A673 (cell line): Measurements from ENCODE around the gene ZCRB1.

Experiments
- EZH2 ChIP-seq: fragments of 200-600 bp; sonication (generic); IDR thresholded peaks from 2 replicates; pipeline ENCODE4 v1.6.1; 2017; ENCODE audit warnings: borderline replicate concordance, low read depth, mild to moderate bottlenecking, mixed read lengths, antibody characterized with exemption, low read length; ENCODE audit not compliant: poor library complexity, severe bottlenecking
- TF ChIP-seq, protein P1 (sequence below): fragments of 300-800, 200-600 bp; sonication (generic); conservative IDR thresholded peaks from 2 replicates; pipeline ENCODE4 v1.5.1; 2017; ENCODE audit warnings: low read depth, mild to moderate bottlenecking, antibody characterized with exemption, low read length, moderate library complexity, mixed read lengths

DNA sequence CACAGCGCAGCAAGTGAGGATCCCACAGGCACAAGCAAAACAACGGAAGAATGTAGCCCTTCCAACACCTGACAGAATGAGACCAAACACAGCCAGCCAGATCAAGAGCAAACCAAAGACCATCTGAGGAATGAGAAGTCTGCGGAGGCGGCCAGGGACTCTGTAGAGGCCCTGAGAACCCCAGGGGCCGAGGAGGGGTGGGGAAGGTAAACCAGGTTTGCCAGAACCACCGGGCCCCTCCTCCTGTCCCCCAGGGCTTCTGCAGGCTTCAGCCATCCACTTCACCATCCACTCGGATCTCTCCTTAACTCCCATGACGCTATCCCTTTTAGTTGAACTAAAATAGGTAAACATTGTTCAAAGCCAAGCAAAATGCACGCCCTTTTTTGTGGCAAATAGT, 37.4 kb downstream of the ZCRB1 start:
- no peak for TF ChIP-seq EZH2
- TF ChIP-seq, protein P1, sequence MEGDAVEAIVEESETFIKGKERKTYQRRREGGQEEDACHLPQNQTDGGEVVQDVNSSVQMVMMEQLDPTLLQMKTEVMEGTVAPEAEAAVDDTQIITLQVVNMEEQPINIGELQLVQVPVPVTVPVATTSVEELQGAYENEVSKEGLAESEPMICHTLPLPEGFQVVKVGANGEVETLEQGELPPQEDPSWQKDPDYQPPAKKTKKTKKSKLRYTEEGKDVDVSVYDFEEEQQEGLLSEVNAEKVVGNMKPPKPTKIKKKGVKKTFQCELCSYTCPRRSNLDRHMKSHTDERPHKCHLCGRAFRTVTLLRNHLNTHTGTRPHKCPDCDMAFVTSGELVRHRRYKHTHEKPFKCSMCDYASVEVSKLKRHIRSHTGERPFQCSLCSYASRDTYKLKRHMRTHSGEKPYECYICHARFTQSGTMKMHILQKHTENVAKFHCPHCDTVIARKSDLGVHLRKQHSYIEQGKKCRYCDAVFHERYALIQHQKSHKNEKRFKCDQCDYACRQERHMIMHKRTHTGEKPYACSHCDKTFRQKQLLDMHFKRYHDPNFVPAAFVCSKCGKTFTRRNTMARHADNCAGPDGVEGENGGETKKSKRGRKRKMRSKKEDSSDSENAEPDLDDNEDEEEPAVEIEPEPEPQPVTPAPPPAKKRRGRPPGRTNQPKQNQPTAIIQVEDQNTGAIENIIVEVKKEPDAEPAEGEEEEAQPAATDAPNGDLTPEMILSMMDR: no peak
